NOMO-1 treated with DMSO at 0.1 percent for 48 hours (cell line): ENCODE measurements around the gene ZC3H7A.
"Not testable (repeated sequence)": the region's sequence is repeated elsewhere in the genome, so short reads cannot be mapped to it uniquely, and the experiment has no call there.

Source experiments
- DNase-seq: peaks from one replicate; lab custom pipeline; 2025; ENCODE audit not compliant: unreplicated experiment; lab: John Stamatoyannopoulos, UW

ZC3H7A gene

DNA sequence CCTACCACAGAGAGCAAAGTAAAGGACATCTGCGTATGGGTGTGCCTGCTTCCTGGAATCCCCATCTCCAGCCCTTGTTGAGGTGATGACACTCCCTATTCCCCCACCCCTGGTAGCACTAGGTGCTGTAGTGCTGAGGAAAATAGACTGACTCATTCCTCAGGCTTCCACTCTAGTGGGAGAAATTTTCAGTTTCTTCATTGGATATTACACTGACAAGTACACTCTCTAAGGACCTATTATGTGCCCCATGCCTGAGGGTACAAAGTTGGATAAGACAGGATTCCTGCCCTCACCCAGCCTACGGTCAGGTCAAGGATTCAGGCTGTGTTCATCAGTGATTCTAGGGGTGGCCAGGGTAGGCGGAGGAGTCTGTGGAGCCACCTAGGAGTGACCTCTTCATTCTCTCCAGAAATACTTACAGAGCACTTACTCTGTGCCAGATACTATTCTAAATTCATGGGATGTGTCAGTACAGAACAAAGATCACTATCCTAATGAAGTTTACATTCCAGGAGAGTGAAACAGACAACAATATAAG lies 4.5 kb upstream of the ZC3H7A start:
- no peak for DNase-seq

DNA sequence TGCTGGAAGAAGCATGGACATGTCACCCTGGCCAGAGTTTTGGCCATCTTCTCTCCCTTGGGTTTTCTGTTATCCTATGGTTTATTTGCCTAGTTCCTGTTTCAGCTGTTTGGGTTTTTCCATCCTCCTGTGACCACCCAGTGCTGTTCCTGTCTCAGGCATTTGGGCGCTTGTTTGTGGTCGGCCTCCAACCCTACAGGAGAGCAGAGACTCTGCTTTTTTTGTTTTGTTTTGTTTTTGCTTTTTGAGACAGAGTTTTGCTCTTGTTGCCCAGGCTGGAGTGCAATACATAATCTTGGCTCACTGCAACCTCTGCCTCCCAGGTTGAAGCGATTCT lies 3.3 kb upstream of the ZC3H7A start:
- DNase-seq, result peak; percentile 56

- peak; percentile 59 for DNase-seq
These were observed 2.7 kb upstream of the ZC3H7A start for GRCh38 chr16:11799509-11800381.

DNA sequence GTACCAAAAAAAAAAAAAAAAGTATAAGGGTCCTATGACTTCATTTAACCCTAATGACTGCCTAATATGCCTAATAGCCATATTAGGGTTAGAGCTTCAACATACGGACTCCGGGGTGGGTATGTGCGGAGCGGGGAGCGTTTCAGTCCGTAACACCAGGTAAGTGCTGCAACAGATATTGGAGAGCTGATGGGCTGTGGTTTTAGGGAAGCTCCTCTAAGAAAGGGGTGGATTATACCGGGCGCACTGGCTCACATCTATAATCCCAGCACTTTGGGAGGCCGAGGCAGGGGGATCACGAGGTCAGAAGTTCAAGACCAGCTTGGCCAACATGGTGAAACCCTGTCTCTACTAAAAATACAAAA lies 1.9 kb upstream of the ZC3H7A start:
- DNase-seq, result no peak

DNA sequence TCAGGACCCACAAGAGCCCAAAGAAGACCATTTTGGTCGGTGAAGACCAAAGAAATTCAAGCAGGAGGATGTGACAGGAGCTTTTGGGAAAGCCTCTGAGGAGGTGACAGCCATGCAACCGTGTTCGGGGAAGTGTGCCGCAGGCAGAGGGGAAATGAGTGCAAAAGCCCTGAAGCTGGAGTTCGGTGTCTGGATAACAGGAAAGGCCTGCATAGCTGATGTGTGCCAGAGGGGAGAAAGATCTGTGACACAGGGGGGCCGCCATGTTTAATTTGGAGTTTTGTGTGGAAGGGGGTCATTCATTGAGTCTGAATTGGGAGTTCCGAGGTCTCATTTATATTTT lies 870 bp upstream of the ZC3H7A start:
- peak; percentile 41 for DNase-seq

GRCh38 chr16:11796227-11797165 lies 562 bp downstream of the ZC3H7A start:
- DNase-seq, result no peak

- DNase-seq, result no peak
These were observed 1.2 kb downstream of the ZC3H7A start for GRCh38 chr16:11795887-11796226.

GRCh38 chr16:11794996-11795886 lies 1.8 kb downstream of the ZC3H7A start:
- DNase-seq, result no peak

GRCh38 chr16:11794447-11794846 lies 2.6 kb downstream of the ZC3H7A start:
- no peak for DNase-seq

DNA sequence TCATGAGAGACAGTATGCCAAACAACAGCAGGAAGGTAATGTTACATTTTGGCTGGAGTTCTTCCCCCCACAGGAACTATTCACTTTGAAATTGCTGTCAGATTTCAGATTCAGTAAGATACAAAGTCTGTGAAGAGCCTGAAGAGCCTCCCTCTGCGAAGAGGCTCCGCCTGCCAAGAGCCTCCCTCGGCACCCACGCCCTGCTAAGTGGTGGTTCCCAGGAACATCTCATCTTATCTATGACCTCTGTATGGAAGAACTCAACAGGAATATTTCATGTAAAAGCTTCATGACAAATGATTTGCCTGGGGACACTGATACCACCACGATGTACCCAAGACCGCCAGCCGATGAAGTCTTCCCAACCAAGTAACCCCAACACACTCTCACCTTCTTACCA lies 3.2 kb downstream of the ZC3H7A start:
- DNase-seq, result no peak

DNA sequence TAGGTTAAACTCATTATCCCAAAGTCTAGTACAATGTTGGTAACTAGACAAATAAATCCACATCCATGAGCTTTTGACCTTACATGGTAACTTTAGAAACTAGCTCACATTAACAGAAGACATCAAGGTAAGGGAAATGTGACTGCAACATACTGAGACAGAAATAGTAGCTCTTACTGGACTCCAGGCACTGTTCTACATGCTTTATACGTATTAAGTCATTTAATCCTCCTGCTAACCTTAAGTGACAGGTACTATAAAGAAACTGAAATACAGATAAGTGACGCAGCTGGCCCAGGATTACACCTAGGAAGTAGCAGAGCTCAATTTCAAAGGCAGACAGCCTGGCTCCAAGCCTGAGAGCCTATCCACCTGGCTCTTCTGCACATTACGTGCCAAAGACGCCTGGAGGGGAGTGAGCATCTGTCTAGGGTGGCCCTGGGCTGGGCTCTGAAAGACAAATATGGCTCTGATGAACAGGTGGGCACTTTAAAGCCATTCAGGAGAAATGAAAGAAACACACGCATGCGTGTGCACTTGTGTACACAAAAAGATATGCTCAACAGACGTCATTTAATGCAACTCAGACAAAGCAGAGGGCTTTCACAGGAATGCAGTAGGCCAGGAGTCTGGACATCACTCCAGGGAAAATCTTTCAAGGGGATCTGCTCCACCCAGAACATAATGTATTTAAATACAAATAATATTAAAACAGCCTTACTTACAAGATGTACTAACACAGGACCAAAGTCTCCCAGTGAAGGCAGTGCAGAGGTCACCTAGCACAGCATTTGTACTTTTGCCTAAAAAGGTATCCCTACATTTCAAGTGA lies 4.4 kb downstream of the ZC3H7A start:
- DNase-seq, result no peak

- DNase-seq, result no peak
These were observed 5.8 kb downstream of the ZC3H7A start for GRCh38 chr16:11791144-11791828.

- DNase-seq, result no peak
These were observed 8.1 kb downstream of the ZC3H7A start for GRCh38 chr16:11788914-11789313.

DNA sequence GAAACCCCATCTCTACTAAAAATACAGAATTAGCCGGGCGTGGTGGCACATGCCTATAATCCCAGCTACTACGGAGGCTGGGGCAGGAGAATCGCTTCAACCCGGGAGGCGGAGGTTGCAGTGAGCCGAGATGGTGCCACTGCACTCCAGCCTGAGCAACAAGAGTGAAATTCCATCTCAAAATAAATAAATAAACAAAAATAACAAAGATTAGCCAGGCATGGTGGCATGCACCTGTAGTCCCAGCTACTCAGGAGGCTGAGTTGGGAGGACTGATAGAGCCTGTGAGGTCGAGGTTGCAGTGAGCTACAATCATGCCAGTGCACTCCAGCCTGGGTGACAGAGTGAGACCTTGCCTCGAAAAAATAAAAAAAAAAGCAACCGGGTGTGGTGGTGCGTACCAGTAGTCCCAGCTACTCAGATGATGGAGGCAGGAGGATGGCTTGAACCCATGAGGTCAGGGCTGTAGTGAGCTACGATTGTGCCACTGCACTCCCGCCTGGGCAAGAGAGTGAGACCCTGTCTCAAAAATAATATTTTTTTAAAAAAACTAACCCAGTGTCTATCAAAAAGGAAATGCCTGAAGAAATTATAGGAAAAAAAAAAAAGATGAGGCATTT lies 12.0 kb downstream of the ZC3H7A start:
- DNase-seq, result not testable (repeated sequence)

GRCh38 chr16:11784381-11784780 lies 12.7 kb downstream of the ZC3H7A start:
- not testable (repeated sequence) for DNase-seq

DNA sequence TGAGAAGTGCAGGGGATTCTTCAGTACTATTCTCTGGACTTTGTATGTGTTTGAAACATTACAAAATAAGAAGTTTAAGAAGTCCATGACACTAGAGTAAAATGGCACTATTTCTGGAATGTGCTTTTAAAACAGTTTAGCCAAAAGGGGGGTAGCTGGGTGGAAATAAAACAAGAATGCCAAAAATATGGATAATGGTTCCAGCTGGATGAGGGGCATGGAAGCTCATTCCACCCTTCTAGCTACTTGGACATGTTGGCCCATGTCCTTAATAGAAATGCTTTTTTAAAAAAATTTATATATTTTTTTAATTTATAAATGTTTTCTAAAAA lies 13.1 kb downstream of the ZC3H7A start:
- no peak for DNase-seq

DNA sequence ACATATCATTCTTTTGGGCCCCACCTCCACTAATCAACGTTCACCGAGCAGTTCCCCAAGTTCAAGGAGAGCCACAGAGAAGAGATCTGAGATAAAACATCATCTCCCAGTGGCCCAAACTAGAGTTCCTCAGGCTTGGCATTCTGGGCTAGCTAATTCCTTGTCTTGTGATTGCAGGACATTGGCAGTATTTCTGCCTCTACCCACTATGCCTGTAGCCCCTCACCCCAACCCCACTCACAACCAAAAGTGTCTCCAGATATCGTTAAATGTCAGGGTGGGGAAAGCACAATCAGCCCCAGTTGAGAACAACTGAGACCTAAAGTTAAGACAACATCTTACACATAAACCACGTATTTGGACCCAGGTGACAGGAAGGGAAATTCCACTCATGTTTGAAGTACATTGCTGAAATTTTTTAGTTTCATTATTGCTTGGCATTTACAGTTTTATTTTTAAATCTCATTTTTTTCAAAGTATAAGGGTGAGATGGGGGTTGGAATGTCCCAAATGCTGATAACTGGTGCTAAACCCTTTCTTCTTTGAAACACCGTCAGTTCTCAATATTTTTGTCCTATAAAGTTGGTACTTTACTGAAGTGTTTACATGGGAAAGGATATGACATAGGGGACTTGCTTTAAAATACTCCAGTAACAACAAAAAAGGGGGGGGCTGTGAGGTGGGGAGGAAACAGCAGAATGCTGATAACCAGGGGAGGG lies 13.6 kb downstream of the ZC3H7A start:
- peak; percentile 48 for DNase-seq

DNA sequence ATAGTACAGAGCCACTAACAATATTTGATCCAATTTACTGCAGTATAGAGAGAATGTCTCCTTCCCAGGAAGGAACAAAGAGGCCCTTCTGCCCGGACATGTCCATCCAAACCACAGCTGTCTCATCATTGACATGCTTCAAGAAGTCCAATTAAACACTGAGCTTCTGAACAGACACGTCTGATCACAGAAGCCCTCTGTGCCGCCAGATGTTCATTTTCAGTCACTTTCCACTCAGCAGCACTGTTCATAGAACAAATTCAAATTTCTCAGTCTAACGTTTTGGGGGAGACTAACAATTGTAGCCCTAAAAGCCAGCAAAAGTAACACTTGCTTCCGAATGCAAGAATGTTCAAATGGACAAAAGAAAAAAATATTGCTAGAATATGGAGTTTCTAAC lies 15.3 kb downstream of the ZC3H7A start:
- DNase-seq, result no peak
